HFFc6 (cell line): ENCODE measurements around the gene SOX4. TPM values are rescaled to one million over a fixed set of nuclear protein-coding genes. Genes with fewer than 3 reads are reported as not detected.

Source experiments
- DNase-seq: peaks from one replicate; pipeline ENCODE4 v3.0.0-alpha.2; 2018
- H3K27ac Mint-ChIP-seq: 2 replicates; pipeline ENCODE4 v1.8.0; 2020; ENCODE audit warnings: mild to moderate bottlenecking, mixed read lengths
- H3K27me3 Mint-ChIP-seq: 2 replicates; pipeline ENCODE4 v1.8.0; 2021; ENCODE audit warnings: mild to moderate bottlenecking, moderate library complexity, mixed read lengths; ENCODE audit not compliant: insufficient read depth
- H3K36me3 Mint-ChIP-seq: 2 replicates; pipeline ENCODE4 v1.8.0; 2021; ENCODE audit warnings: low read depth, mixed read lengths
- H3K4me1 Mint-ChIP-seq: 2 replicates; pipeline ENCODE4 v1.8.0; 2020; ENCODE audit warnings: low read depth, mixed read lengths
- H3K4me3 Mint-ChIP-seq: 2 replicates; pipeline ENCODE4 v1.8.0; 2020; ENCODE audit warnings: mild to moderate bottlenecking, moderate library complexity, mixed read lengths
- H3K9me3 Mint-ChIP-seq: 2 replicates; pipeline ENCODE4 v1.8.0; 2020; ENCODE audit warnings: mild to moderate bottlenecking, mixed read lengths
- CTCF ChIP-seq: fragments of 200-600 bp; sonication (generic); IDR thresholded peaks from 2 replicates; pipeline ENCODE4 v1.5.0; 2021; ENCODE audit warnings: antibody characterized with exemption, mild to moderate bottlenecking
- total RNA-seq, 6 experiments: library from RNA; stranded (reverse); fragmentation: NEBNext Ultra II Directional; extraction: Animal tissue kit (Norgen Biotek cat#: 25700); gene quantifications; 2 replicates in 1 of 6; 3 replicates in 5 of 6; pipeline ENCODE4 v1.2.3, GENCODE V29; 2021

The SOX4 gene
- total RNA-seq, 6 experiments from 2014 or later: 3.3 to 6.4 (median 3.6) TPM

GRCh38 chr6:21610341-21610740 lies 16.8 kb downstream of the SOX4 start:
- H3K36me3 Mint-ChIP-seq: 0 out of 2 replicates have a peak, but pooled peaks cover 3% of the 10 kb centered on the region
- no peak overlapping the region for H3K27ac Mint-ChIP-seq
- H3K27me3 Mint-ChIP-seq: peaks cover 1% of the 10 kb centered on the region; the same call in 1 of the 2 replicates
- no peak for TF ChIP-seq CTCF
- no peak for DNase-seq
- H3K4me1 Mint-ChIP-seq: peaks cover 2% of the 10 kb centered on the region
- H3K9me3 Mint-ChIP-seq: peaks cover 4% of the 10 kb centered on the region
- H3K4me3 Mint-ChIP-seq: no peak overlapping the region

GRCh38 chr6:21611485-21611884 lies 17.9 kb downstream of the SOX4 start:
- no peak overlapping the region for H3K4me3 Mint-ChIP-seq
- peaks cover 9% of the 10 kb centered on the region for H3K4me1 Mint-ChIP-seq
- H3K27ac Mint-ChIP-seq: no peak overlapping the region
- H3K36me3 Mint-ChIP-seq: 0 out of 2 replicates have a peak, but pooled peaks cover 3% of the 10 kb centered on the region
- H3K9me3 Mint-ChIP-seq: peaks cover 4% of the 10 kb centered on the region
- no peak for DNase-seq
- H3K27me3 Mint-ChIP-seq: peaks cover under 1% of the 10 kb centered on the region; the same call in 1 of the 2 replicates
- no peak for TF ChIP-seq CTCF

- no peak for DNase-seq
- no peak for TF ChIP-seq CTCF
- 0 out of 2 replicates have a peak, but pooled peaks cover under 1% of the 10 kb centered on the region for H3K36me3 Mint-ChIP-seq
- H3K4me3 Mint-ChIP-seq: no peak overlapping the region
- peaks cover 9% of the 10 kb centered on the region for H3K4me1 Mint-ChIP-seq
- H3K9me3 Mint-ChIP-seq: peaks cover 4% of the 10 kb centered on the region
- no peak overlapping the region for H3K27ac Mint-ChIP-seq
- H3K27me3 Mint-ChIP-seq: no peaks in the 10 kb centered on the region
Measured at GRCh38 chr6:21612067-21612745, 18.7 kb downstream of the SOX4 start.

- DNase-seq: no peak
- Mint-ChIP-seq H3K27ac (no peak overlapping the region), H3K4me1 (peaks cover 9% of the 10 kb centered on the region), H3K36me3 (no peaks in the 10 kb centered on the region), H3K4me3 (no peak overlapping the region), H3K27me3 (no peaks in the 10 kb centered on the region; the same call in none of the 2 replicates), H3K9me3 (peaks cover 4% of the 10 kb centered on the region)
- no peak for TF ChIP-seq CTCF
Measured at GRCh38 chr6:21613809-21614208, 20.3 kb downstream of the SOX4 start.

GRCh38 chr6:21614226-21614625 lies 20.7 kb downstream of the SOX4 start:
- Mint-ChIP-seq H3K27me3 (no peaks in the 10 kb centered on the region; the same call in none of the 2 replicates), H3K36me3 (no peaks in the 10 kb centered on the region), H3K9me3 (peaks cover 4% of the 10 kb centered on the region), H3K4me3 (no peak overlapping the region), H3K4me1 (peaks cover 9% of the 10 kb centered on the region), H3K27ac (no peak overlapping the region)
- TF ChIP-seq CTCF: no peak
- DNase-seq: no peak
